IPS DF 6.9 (cell line): ENCODE measurements around the gene TPRG1.

ENCODE experiments used
- DNase-seq: peaks from one replicate; pipeline ENCODE4 v3.0.0-alpha.2; 2013; ENCODE audit warnings: low read depth, low spot score
- H3K27ac ChIP-seq: one replicate; pipeline ENCODE4 v1.5.1; 2013; ENCODE audit warnings: low read length, control low read depth
- H3K27me3 ChIP-seq: 2 replicates; pipeline ENCODE4 v1.6.1; 2013; ENCODE audit warnings: mild to moderate bottlenecking, low read length; ENCODE audit not compliant: control insufficient read depth, insufficient read depth
- H3K36me3 ChIP-seq: 2 replicates; pipeline ENCODE4 v1.6.1; 2013; ENCODE audit warnings: low read length; ENCODE audit not compliant: control insufficient read depth, insufficient read depth
- H3K4me1 ChIP-seq: 2 replicates; pipeline ENCODE4 v1.6.1; 2013; ENCODE audit warnings: low read length; ENCODE audit not compliant: control insufficient read depth, insufficient read depth
- H3K4me3 ChIP-seq: 2 replicates; pipeline ENCODE4 v1.5.1; 2013; ENCODE audit warnings: mild to moderate bottlenecking, low read length
- H3K9me3 ChIP-seq: 2 replicates; pipeline ENCODE4 v1.6.1; 2013; ENCODE audit warnings: low read length, inconsistent platforms; ENCODE audit not compliant: control insufficient read depth, insufficient read depth
- WGBS: extraction: QIAGEN DNeasy Blood & Tissue Kit; methylation state at CpG from one replicate; pipeline ENCODE4 v1.1.7; 2013; ENCODE audit warnings: mixed read lengths, missing lambda C conversion rate; ENCODE audit not compliant: insufficient read length, insufficient coverage; 5-methylcytosine and 5-hydroxymethylcytosine counted together

TPRG1 gene

GRCh38 chr3:189368384-189368783 lies 196.6 kb downstream of the TPRG1 start:
- H3K9me3 ChIP-seq: no peaks in the 10 kb centered on the region
- no peak overlapping the region for H3K27ac ChIP-seq
- H3K27me3 ChIP-seq: no peaks in the 10 kb centered on the region
- H3K4me3 ChIP-seq: no peak overlapping the region
- no peak for DNase-seq
- H3K36me3 ChIP-seq: no peaks in the 10 kb centered on the region
- WGBS: no CpG with 5 or more reads among the region's 4 CpGs
- peaks cover 1% of the 10 kb centered on the region; the same call in 1 of the 2 replicates for H3K4me1 ChIP-seq

- no peak for DNase-seq
- Histone ChIP-seq H3K27me3 (no peaks in the 10 kb centered on the region), H3K27ac (no peak overlapping the region), H3K4me3 (no peak overlapping the region), H3K4me1 (peaks cover 1% of the 10 kb centered on the region; the same call in 1 of the 2 replicates), H3K9me3 (no peaks in the 10 kb centered on the region), H3K36me3 (no peaks in the 10 kb centered on the region)
- no CpG with 5 or more reads among the region's 5 CpGs for WGBS
Observed at GRCh38 chr3:189369636-189370035, 197.9 kb downstream of the TPRG1 start.

GRCh38 chr3:189372243-189372642 lies 200.5 kb downstream of the TPRG1 start:
- Histone ChIP-seq H3K27me3 (no peaks in the 10 kb centered on the region), H3K36me3 (no peaks in the 10 kb centered on the region), H3K27ac (no peak overlapping the region), H3K4me3 (no peak overlapping the region), H3K9me3 (no peaks in the 10 kb centered on the region), H3K4me1 (peaks cover 1% of the 10 kb centered on the region; the same call in 1 of the 2 replicates)
- no peak for DNase-seq
- WGBS: no CpG with 5 or more reads among the region's 3 CpGs
